Measurements from ENCODE around the gene EVI5. TPM values are rescaled to one million over a fixed set of nuclear protein-coding genes. Genes with fewer than 3 reads are reported as not detected.
A peak's percentile ranks its signal among the peaks of the same experiment; 100 is the strongest.

EVI5 gene
- total RNA-seq, 1 experiment from 2014 or later, result 31.6 TPM

GRCh38 chr1:92754719-92755050, 30.2 kb downstream of the EVI5 start:
- intact Hi-C loops (cut with micrococcal nuclease; ENCODE audit: unreplicated experiment), result loop anchor here (5.0 kb wide), 1 partner anchor 63 kb away; no protein-coding TSS in a partner anchor
- ChIA-PET CTCF (no interaction called here), POLR2A (ENCODE audit: low non-redundant PET) (no interaction called here)
- Histone ChIP-seq H3K9me3 (ENCODE audit: low read depth, low read length, poor library complexity, severe bottlenecking) (peaks cover 9% of the 10 kb centered on the region), H3K27ac (ENCODE audit: low read depth, low read length, poor library complexity, severe bottlenecking) (no peak overlapping the region), H3K27me3 (replicated peaks; ENCODE audit: insufficient read depth, low read depth, low read length, poor library complexity) (no peaks in the 10 kb centered on the region), H3K4me3 (ENCODE audit: low read depth, low read length, poor library complexity, severe bottlenecking) (no peak overlapping the region), H3K4me1 (ENCODE audit: insufficient read depth, low read length, poor library complexity, severe bottlenecking) (no peaks in the 10 kb centered on the region), H3K36me3 (ENCODE audit: insufficient read depth, low read length, poor library complexity, severe bottlenecking) (no peaks in the 10 kb centered on the region)
- no peak for TF ChIP-seq CTCF (conservative IDR thresholded peaks at IDR 0.05; ENCODE audit: low read depth, low read length)
- no peak for TF ChIP-seq EZH2 (IDR thresholded peaks at IDR 0.05; ENCODE audit: borderline replicate concordance, low read depth, low read length, poor library complexity, severe bottlenecking)
- no peak for DNase-seq (ENCODE audit: low spot score)
- BruUV-seq (replicated peaks), result no TSS peak

- Histone ChIP-seq H3K4me3 (ENCODE audit: low read depth, low read length, poor library complexity, severe bottlenecking) (no peak overlapping the region), H3K27ac (ENCODE audit: low read depth, low read length, poor library complexity, severe bottlenecking) (no peak overlapping the region), H3K27me3 (replicated peaks; ENCODE audit: insufficient read depth, low read depth, low read length, poor library complexity) (no peaks in the 10 kb centered on the region), H3K9me3 (ENCODE audit: low read depth, low read length, poor library complexity, severe bottlenecking) (peaks cover 9% of the 10 kb centered on the region), H3K36me3 (ENCODE audit: insufficient read depth, low read length, poor library complexity, severe bottlenecking) (no peaks in the 10 kb centered on the region), H3K4me1 (ENCODE audit: insufficient read depth, low read length, poor library complexity, severe bottlenecking) (no peaks in the 10 kb centered on the region)
- DNase-seq (ENCODE audit: low spot score), result peak; percentile 28
- CTCF ChIA-PET, result no interaction called here
- intact Hi-C loops (cut with micrococcal nuclease; ENCODE audit: unreplicated experiment), result loop anchor here (5.0 kb wide), 1 partner anchor 63 kb away; no protein-coding TSS in a partner anchor
- POLR2A ChIA-PET (ENCODE audit: low non-redundant PET), result no interaction called here
- TF ChIP-seq EZH2 (IDR thresholded peaks at IDR 0.05; ENCODE audit: borderline replicate concordance, low read depth, low read length, poor library complexity, severe bottlenecking) (no peak), CTCF (conservative IDR thresholded peaks at IDR 0.05; ENCODE audit: low read depth, low read length) (no peak)
- no TSS peak for BruUV-seq (replicated peaks)
These were observed 30.7 kb downstream of the EVI5 start for GRCh38 chr1:92754000-92754718.

GRCh38 chr1:92752719-92753118, 32.2 kb downstream of the EVI5 start:
- Histone ChIP-seq H3K4me1 (ENCODE audit: insufficient read depth, low read length, poor library complexity, severe bottlenecking) (peaks cover 3% of the 10 kb centered on the region), H3K36me3 (ENCODE audit: insufficient read depth, low read length, poor library complexity, severe bottlenecking) (no peaks in the 10 kb centered on the region), H3K9me3 (ENCODE audit: low read depth, low read length, poor library complexity, severe bottlenecking) (peaks cover 9% of the 10 kb centered on the region), H3K4me3 (ENCODE audit: low read depth, low read length, poor library complexity, severe bottlenecking) (no peak overlapping the region), H3K27ac (ENCODE audit: low read depth, low read length, poor library complexity, severe bottlenecking) (no peak overlapping the region), H3K27me3 (replicated peaks; ENCODE audit: insufficient read depth, low read depth, low read length, poor library complexity) (no peaks in the 10 kb centered on the region)
- BruUV-seq (replicated peaks), result no TSS peak
- intact Hi-C loops (cut with micrococcal nuclease; ENCODE audit: unreplicated experiment), result loop anchor here (5.0 kb wide), 1 partner anchor 65 kb away; no protein-coding TSS in a partner anchor
- ChIA-PET POLR2A (ENCODE audit: low non-redundant PET) (no interaction called here), CTCF (no interaction called here)
- DNase-seq (ENCODE audit: low spot score), result no peak
- TF ChIP-seq EZH2 (IDR thresholded peaks at IDR 0.05; ENCODE audit: borderline replicate concordance, low read depth, low read length, poor library complexity, severe bottlenecking) (no peak), CTCF (conservative IDR thresholded peaks at IDR 0.05; ENCODE audit: low read depth, low read length) (no peak)
